HepG2 (cell line): ENCODE data around the gene ATN1.

ENCODE experiments used
- BCL6 ChIP-seq: IDR thresholded peaks from 2 replicates; pipeline ENCODE4 v1.6.1; 2016; ENCODE audit warnings: missing genetic modification reagents, missing compliant biosample characterization
- CHD4 ChIP-seq: fragments of 200-600 bp; sonication (generic); IDR thresholded peaks from 2 replicates; pipeline ENCODE4 v1.7.0; 2017; ENCODE audit warnings: mild to moderate bottlenecking, low read length, borderline replicate concordance
- EP300 ChIP-seq, 3 experiments: sonication (generic) in 1 of 3; formaldehyde crosslinking in 1 of 3; IDR thresholded peaks; 2 replicates each; pipeline versions ENCODE4 v1.5.1 to v1.6.1; 2011 to 2020; ENCODE audit warnings: low read depth in 2 of 3, low read length in 2 of 3, borderline replicate concordance in 1 of 3, improper control_type of control experiment in 1 of 3, mild to moderate bottlenecking in 1 of 3, missing genetic modification reagents in 1 of 3, moderate library complexity in 1 of 3
- NR2F1 ChIP-seq, 2 experiments: fragments of 450-650 bp in 1 of 2; formaldehyde crosslinking in 1 of 2; IDR thresholded peaks; 2 replicates each; pipeline versions ENCODE4 v1.5.0 to v1.6.1; 2016 to 2020; ENCODE audit warnings: mild to moderate bottlenecking in 1 of 2, missing compliant biosample characterization in 1 of 2, missing genetic modification reagents in 1 of 2, moderate library complexity in 1 of 2
- RELA ChIP-seq: sonication (generic); formaldehyde crosslinking; IDR thresholded peaks from 2 replicates; pipeline ENCODE4 v1.4.0; 2020; ENCODE audit warnings: missing genetic modification reagents
- SMYD3 ChIP-seq: sonication (generic); formaldehyde crosslinking; IDR thresholded peaks from 2 replicates; pipeline ENCODE4 v1.8.1; 2023; ENCODE audit warnings: mild to moderate bottlenecking, missing genetic modification reagents

- TF ChIP-seq NR2F1 (CRISPR knock-in tag; IDR thresholded peaks at IDR 0.05) (no peak), RELA (CRISPR knock-in tag) (no peak), SMYD3 (CRISPR knock-in tag) (no peak), CHD4 (no peak), EP300 (IDR thresholded peaks at IDR 0.05; ENCODE audit: low read depth in 2 of 2, low read length in 2 of 2) (peak in 1 of 2 experiments; percentile 63; a peak in 1 of 4 replicates), EP300 (CRISPR knock-in tag; IDR thresholded peaks at IDR 0.05; ENCODE audit: borderline replicate concordance) (no peak), BCL6 (CRISPR knock-in tag) (no peak)
Observed at GRCh38 chr12:6904280-6905276, 23.2 kb upstream of the ATN1 start, which contains the start of gene LRRC23.
